Liver (tissue), 9 donors: ENCODE data around the gene IRF9. TPM values are rescaled to one million over a fixed set of nuclear protein-coding genes. Genes with fewer than 3 reads are reported as not detected.

ENCODE experiments used
- DNase-seq: peaks from one replicate; pipeline ENCODE4 v3.0.0-alpha.2; 2017; ENCODE audit warnings: low spot score
- H3K27ac ChIP-seq, 2 donors: one replicate each; pipeline ENCODE4 v1.7.0; 2013; ENCODE audit warnings: inconsistent platforms in 2 of 2, low read length in 2 of 2, control low read depth in 1 of 2, low read depth in 1 of 2, mild to moderate bottlenecking in 1 of 2
- H3K27me3 ChIP-seq, 4 donors: one replicate each; pipeline versions ENCODE4 v1.6.1 to v1.7.0; 2013; ENCODE audit warnings: low read length in 3 of 4, inconsistent platforms in 1 of 4, mild to moderate bottlenecking in 1 of 4, moderate library complexity in 1 of 4; ENCODE audit not compliant: control insufficient read depth in 4 of 4, insufficient read depth in 4 of 4
- H3K36me3 ChIP-seq, 4 donors: one replicate each; pipeline versions ENCODE4 v1.6.1 to v1.7.0; 2013; ENCODE audit warnings: low read length in 3 of 4, mild to moderate bottlenecking in 3 of 4, low read depth in 1 of 4, moderate library complexity in 1 of 4; ENCODE audit not compliant: control insufficient read depth in 4 of 4, insufficient read depth in 3 of 4
- H3K4me1 ChIP-seq, 4 donors: one replicate each; pipeline versions ENCODE4 v1.6.1 to v1.7.0; 2013; ENCODE audit warnings: low read length in 3 of 4, mild to moderate bottlenecking in 3 of 4, moderate library complexity in 1 of 4; ENCODE audit not compliant: control insufficient read depth in 4 of 4, insufficient read depth in 4 of 4
- H3K4me3 ChIP-seq, 3 donors: one replicate each; pipeline versions ENCODE4 v1.6.1 to v1.7.0; 2013; ENCODE audit warnings: low read length in 3 of 3, control low read depth in 1 of 3, low read depth in 1 of 3, mild to moderate bottlenecking in 1 of 3
- H3K9ac ChIP-seq, 2 donors: one replicate each; pipeline ENCODE4 v1.7.0; 2013; ENCODE audit warnings: low read length in 2 of 2, mild to moderate bottlenecking in 2 of 2, moderate library complexity in 2 of 2, control low read depth in 1 of 2, low read depth in 1 of 2
- H3K9me3 ChIP-seq, 4 donors: one replicate each; pipeline versions ENCODE4 v1.6.1 to v1.7.0; 2013; ENCODE audit warnings: low read length in 3 of 4; ENCODE audit not compliant: control insufficient read depth in 4 of 4
- ATF3 ChIP-seq: IDR thresholded peaks from 2 replicates; pipeline ENCODE4 v1.6.1; 2016; ENCODE audit warnings: antibody characterized with exemption
- CTCF ChIP-seq: fragments of 150-350 bp; IDR thresholded peaks from 2 replicates; pipeline ENCODE4 v1.5.1; 2017; ENCODE audit warnings: improper control_type of control experiment, low read depth, low read length; ENCODE audit not compliant: missing input control
- EGR1 ChIP-seq, 2 donors: IDR thresholded peaks; 2 replicates each; pipeline ENCODE4 v1.6.1; 2016 to 2018; ENCODE audit warnings: antibody characterized with exemption in 2 of 2, low read depth in 2 of 2
- FOXA1 ChIP-seq: IDR thresholded peaks from 2 replicates; pipeline ENCODE4 v1.6.1; 2016; ENCODE audit warnings: antibody characterized with exemption
- FOXA2 ChIP-seq: IDR thresholded peaks from 2 replicates; pipeline ENCODE4 v1.6.1; 2016; ENCODE audit warnings: antibody characterized with exemption
- GABPA ChIP-seq, 2 donors: IDR thresholded peaks in 1 of 2; conservative IDR thresholded peaks in 1 of 2; 2 replicates each; pipeline ENCODE4 v1.6.1; 2016; ENCODE audit warnings: antibody characterized with exemption in 2 of 2, mild to moderate bottlenecking in 1 of 2, moderate library complexity in 1 of 2
- HNF4A ChIP-seq, 2 donors: conservative IDR thresholded peaks; 2 replicates each; pipeline ENCODE4 v1.6.1; 2016; ENCODE audit warnings: antibody characterized with exemption in 2 of 2, mild to moderate bottlenecking in 2 of 2
- HNF4G ChIP-seq: IDR thresholded peaks from 2 replicates; pipeline ENCODE4 v1.6.1; 2016; ENCODE audit warnings: antibody characterized with exemption
- JUND ChIP-seq, 2 donors: IDR thresholded peaks; 2 replicates each; pipeline ENCODE4 v1.6.1; 2016; ENCODE audit warnings: antibody characterized with exemption in 2 of 2
- MAX ChIP-seq: IDR thresholded peaks from 2 replicates; pipeline ENCODE4 v1.6.1; 2016; ENCODE audit warnings: antibody characterized with exemption
- NR2F2 ChIP-seq: IDR thresholded peaks from 2 replicates; pipeline ENCODE4 v1.6.1; 2016; ENCODE audit warnings: antibody characterized with exemption
- RAD21 ChIP-seq, 2 donors: IDR thresholded peaks; 2 replicates each; pipeline ENCODE4 v1.6.1; 2016; ENCODE audit warnings: antibody characterized with exemption in 2 of 2, mild to moderate bottlenecking in 2 of 2
- REST ChIP-seq: IDR thresholded peaks from 2 replicates; pipeline ENCODE4 v1.6.1; 2016; ENCODE audit warnings: antibody characterized with exemption, mild to moderate bottlenecking
- RXRA ChIP-seq, 2 donors: IDR thresholded peaks; 2 replicates each; pipeline ENCODE4 v1.6.1; 2017 to 2018; ENCODE audit warnings: antibody characterized with exemption in 2 of 2, mild to moderate bottlenecking in 1 of 2
- SP1 ChIP-seq: IDR thresholded peaks from 2 replicates; pipeline ENCODE4 v1.6.1; 2018; ENCODE audit warnings: antibody characterized with exemption, mild to moderate bottlenecking
- TAF1 ChIP-seq: conservative IDR thresholded peaks from 2 replicates; pipeline ENCODE4 v1.6.1; 2016; ENCODE audit warnings: antibody characterized with exemption, mild to moderate bottlenecking
- YY1 ChIP-seq: IDR thresholded peaks from 2 replicates; pipeline ENCODE4 v1.6.1; 2016; ENCODE audit warnings: antibody characterized with exemption, mild to moderate bottlenecking
- WGBS: extraction: QIAGEN DNeasy Blood & Tissue Kit; methylation state at CpG from one replicate; pipeline ENCODE4 v1.1.7; 2013; 5-methylcytosine and 5-hydroxymethylcytosine counted together
- polyA plus RNA-seq, 2 donors: library from polyadenylated mRNA; stranded (reverse) in 1 of 2; unstranded in 1 of 2; fragments of 200-250 nt in 1 of 2; fragments of >200 nt in 1 of 2; fragmentation: Nextera tagmentation in 1 of 2; extraction: Ambion mirVana in 1 of 2; gene quantifications; one replicate each; pipeline versions ENCODE4 v1.2.1 to v1.2.3, GENCODE V29; 2013 to 2015
- total RNA-seq, 2 donors: library from RNA; depleted of rRNA; stranded (reverse); fragments of >200 nt; gene quantifications; one replicate each; pipeline ENCODE4 v1.2.3, GENCODE V29; 2014
- donor health status: healthy.
- donor health status: healthy.
- donor health status: healthy.
- donor health status: healthy.
- donor health status: healthy.

The IRF9 gene
- total and polyA plus RNA-seq, 4 donors, result 37.9 to 60.9 (median 51.0) TPM

- H3K27ac ChIP-seq, result no peak overlapping the region
- TF ChIP-seq NR2F2 (no peak), GABPA (IDR thresholded peaks at IDR 0.05 in 1 of 2, conservative IDR thresholded peaks at IDR 0.05 in 1 of 2) (no peak), RXRA (IDR thresholded peaks at IDR 0.05) (no peak), FOXA2 (no peak), MAX (no peak), RAD21 (IDR thresholded peaks at IDR 0.05) (no peak), EGR1 (IDR thresholded peaks at IDR 0.05; ENCODE audit: low read depth in 2 of 2) (no peak), TAF1 (no peak), JUND (IDR thresholded peaks at IDR 0.05) (no peak), YY1 (no peak), HNF4A (conservative IDR thresholded peaks at IDR 0.05) (no peak), REST (no peak), CTCF (no peak), HNF4G (no peak)
- no peak for DNase-seq
- peaks cover 2 to 16% (median 13%) of the 10 kb centered on the region in 4 donors for H3K36me3 ChIP-seq
- 93% methylated on average over 8 of the region's 8 CpGs for WGBS
- H3K27me3 ChIP-seq, result no peaks in the 10 kb centered on the region
- H3K9me3 ChIP-seq, result no peaks in the 10 kb centered on the region
- no peak overlapping the region for H3K4me3 ChIP-seq
- H3K9ac ChIP-seq, result no peak overlapping the region
- H3K4me1 ChIP-seq, result peaks cover 4 to 49% (median 36%) of the 10 kb centered on the region in 4 donors
These were observed 23.3 kb upstream of the IRF9 start for GRCh38 chr14:24137529-24138395.

GRCh38 chr14:24138396-24139271 lies 22.4 kb upstream of the IRF9 start:
- WGBS, result 87% methylated on average over 13 of the region's 13 CpGs
- Histone ChIP-seq H3K27me3 (no peaks in the 10 kb centered on the region), H3K9ac (no peak overlapping the region), H3K27ac (no peak overlapping the region), H3K36me3 (peaks cover 2 to 18% (median 15%) of the 10 kb centered on the region in 4 donors), H3K9me3 (no peaks in the 10 kb centered on the region), H3K4me1 (peaks cover 4 to 46% (median 36%) of the 10 kb centered on the region in 4 donors), H3K4me3 (no peak overlapping the region)
- no peak for DNase-seq
- TF ChIP-seq MAX, result no peak
- TF ChIP-seq JUND (IDR thresholded peaks at IDR 0.05), result no peak
- no peak for TF ChIP-seq REST
- TF ChIP-seq YY1, result no peak
- no peak for TF ChIP-seq SP1
- no peak for TF ChIP-seq HNF4A (conservative IDR thresholded peaks at IDR 0.05)
- TF ChIP-seq RXRA (IDR thresholded peaks at IDR 0.05), result no peak
- TF ChIP-seq FOXA1, result no peak
- TF ChIP-seq EGR1 (IDR thresholded peaks at IDR 0.05; ENCODE audit: low read depth in 2 of 2), result no peak
- no peak for TF ChIP-seq RAD21 (IDR thresholded peaks at IDR 0.05)
- no peak for TF ChIP-seq ATF3
- no peak for TF ChIP-seq HNF4G
- TF ChIP-seq FOXA2, result no peak
- TF ChIP-seq NR2F2, result no peak
- no peak for TF ChIP-seq GABPA (IDR thresholded peaks at IDR 0.05 in 1 of 2, conservative IDR thresholded peaks at IDR 0.05 in 1 of 2)
- no peak for TF ChIP-seq TAF1
